ENCODE measurements around the gene FAM13C. TPM values are rescaled to one million over a fixed set of nuclear protein-coding genes. Genes with fewer than 3 reads are reported as not detected.
A peak's percentile ranks its signal among the peaks of the same experiment; 100 is the strongest.
"Not testable (repeated sequence)": the region's sequence is repeated elsewhere in the genome, so short reads cannot be mapped to it uniquely, and the experiment has no call there.

The FAM13C gene
- total RNA-seq, 6 experiments from 2014 or later, result 0.49 to 7.4 (median 1.5) TPM

- Histone ChIP-seq H3K27me3 (no peaks in the 10 kb centered on the region), H3K4me3 (no peak overlapping the region), H3K4me1 (no peaks in the 10 kb centered on the region), H3K36me3 (no peaks in the 10 kb centered on the region), H3K27ac (no peak overlapping the region), H3K9me3 (no peaks in the 10 kb centered on the region)
- intact Hi-C loops (cut with DNase I), result no loop called here
- TF ChIP-seq CTCF (IDR thresholded peaks at IDR 0.05), result no peak
- ATAC-seq (no peak), DNase-seq (no peak)
- WGBS (ENCODE audit: insufficient coverage, low coverage, low lambda C conversion rate, missing lambda C conversion rate), result 100% methylated on average over 2 of the region's 2 CpGs
Measured at GRCh38 chr10:59243611-59244195, 118.6 kb downstream of the FAM13C start.

GRCh38 chr10:59242991-59243390 is 119.4 kb downstream of the FAM13C start:
- no peak for ATAC-seq
- no peaks in the 10 kb centered on the region for H3K36me3 ChIP-seq
- no peak overlapping the region for H3K4me3 ChIP-seq
- intact Hi-C loops (cut with DNase I), result no loop called here
- DNase-seq, result no peak
- no peaks in the 10 kb centered on the region for H3K27me3 ChIP-seq
- WGBS (ENCODE audit: insufficient coverage, low coverage, low lambda C conversion rate, missing lambda C conversion rate), result 79% methylated on average over 3 of the region's 3 CpGs
- no peaks in the 10 kb centered on the region for H3K4me1 ChIP-seq
- TF ChIP-seq POLR2A (IDR thresholded peaks at IDR 0.05) (no peak), CTCF (IDR thresholded peaks at IDR 0.05) (no peak)
- no peak overlapping the region for H3K27ac ChIP-seq
- no peaks in the 10 kb centered on the region for H3K9me3 ChIP-seq

- Histone ChIP-seq H3K36me3 (no peaks in the 10 kb centered on the region), H3K27me3 (no peaks in the 10 kb centered on the region), H3K27ac (no peak overlapping the region), H3K9me3 (no peaks in the 10 kb centered on the region), H3K4me1 (no peaks in the 10 kb centered on the region), H3K4me3 (no peak overlapping the region)
- WGBS (ENCODE audit: insufficient coverage, low coverage, low lambda C conversion rate, missing lambda C conversion rate), result 86% methylated on average over 1 of the region's 1 CpG
- ATAC-seq (no peak), DNase-seq (no peak)
- intact Hi-C loops (cut with DNase I), result no loop called here
- TF ChIP-seq CTCF (IDR thresholded peaks at IDR 0.05) (no peak), POLR2A (IDR thresholded peaks at IDR 0.05) (no peak)
Measured at GRCh38 chr10:59242057-59242456, 120.3 kb downstream of the FAM13C start.

GRCh38 chr10:59240582-59241183 is 121.7 kb downstream of the FAM13C start:
- no peak for DNase-seq
- intact Hi-C loops (cut with DNase I), result no loop called here
- H3K36me3 ChIP-seq, result no peaks in the 10 kb centered on the region
- WGBS (ENCODE audit: insufficient coverage, low coverage, low lambda C conversion rate, missing lambda C conversion rate), result 19% methylated on average over 2 of the region's 2 CpGs
- H3K4me3 ChIP-seq, result no peak overlapping the region
- no peaks in the 10 kb centered on the region for H3K9me3 ChIP-seq
- no peaks in the 10 kb centered on the region for H3K27me3 ChIP-seq
- TF ChIP-seq POLR2A (IDR thresholded peaks at IDR 0.05) (no peak), CTCF (IDR thresholded peaks at IDR 0.05) (peak; percentile 61 to 79 (median 66))
- peak; percentile 36 to 57 (median 53) for ATAC-seq
- H3K27ac ChIP-seq, result no peak overlapping the region
- no peaks in the 10 kb centered on the region for H3K4me1 ChIP-seq

GRCh38 chr10:59239108-59239507 is 123.2 kb downstream of the FAM13C start:
- H3K27ac ChIP-seq; H3K27me3 ChIP-seq; DNase-seq; H3K9me3 ChIP-seq; H3K4me1 ChIP-seq; H3K36me3 ChIP-seq; ATAC-seq; intact Hi-C loops (cut with DNase I); H3K4me3 ChIP-seq: not testable (repeated sequence)
- 31% methylated on average over 2 of the region's 2 CpGs for WGBS (ENCODE audit: insufficient coverage, low coverage, low lambda C conversion rate, missing lambda C conversion rate)
